PC-9 (cell line): ENCODE measurements around the gene ACP2.

Experiments
- CTCF ChIP-seq: fragments of 200-600 bp; sonication (generic); conservative IDR thresholded peaks from 2 replicates; pipeline ENCODE4 v1.6.1; 2017; ENCODE audit warnings: mixed run types, antibody characterized with exemption, mild to moderate bottlenecking, moderate library complexity
- EZH2 ChIP-seq: fragments of 200-600 bp; sonication (generic); IDR thresholded peaks from 2 replicates; pipeline ENCODE4 v1.8.0; 2017; ENCODE audit warnings: antibody characterized with exemption, low read depth

- TF ChIP-seq EZH2 = no peak
- no peak for TF ChIP-seq CTCF
Measured at GRCh38 chr11:47254386-47254785, 5.8 kb upstream of the ACP2 start.
